Neutrophil (primary cell): Measurements from ENCODE around the gene ELOA.

Experiments
- H3K27ac ChIP-seq: fragments of 200-600 bp; sonication (generic); 2 replicates; pipeline ENCODE4 v1.5.1; 2016; ENCODE audit warnings: mild to moderate bottlenecking, moderate library complexity
- H3K27me3 ChIP-seq: fragments of 200-600 bp; sonication (generic); 2 replicates; pipeline ENCODE4 v1.6.0; 2016; ENCODE audit warnings: mild to moderate bottlenecking
- H3K36me3 ChIP-seq: fragments of 200-600 bp; sonication (generic); 2 replicates; pipeline ENCODE4 v1.5.1; 2017
- H3K4me1 ChIP-seq, 2 experiments: fragments of 200-600 bp in 1 of 2; sonication (generic) in 1 of 2; 1 replicate in 1 of 2; 2 replicates in 1 of 2; pipeline versions ENCODE4 v1.5.1 to v1.6.1; 2013 to 2016; ENCODE audit warnings: low read depth in 1 of 2, low read length in 1 of 2, mild to moderate bottlenecking in 1 of 2, moderate library complexity in 1 of 2; ENCODE audit not compliant: control insufficient read depth in 1 of 2, insufficient read depth in 1 of 2
- H3K4me3 ChIP-seq, 2 experiments: fragments of 200-600 bp in 1 of 2; sonication (generic) in 1 of 2; 1 replicate in 1 of 2; 2 replicates in 1 of 2; pipeline ENCODE4 v1.5.1; 2013 to 2016; ENCODE audit warnings: low read depth in 1 of 2, low read length in 1 of 2, mild to moderate bottlenecking in 1 of 2, moderate library complexity in 1 of 2
- H3K9me3 ChIP-seq: fragments of 200-600 bp; sonication (generic); 2 replicates; pipeline ENCODE4 v1.5.1; 2016
- CTCF ChIP-seq: fragments of 200-600 bp; sonication (generic); IDR thresholded peaks from 2 replicates; pipeline ENCODE4 v1.5.1; 2016; ENCODE audit warnings: antibody characterized with exemption

The ELOA gene

DNA sequence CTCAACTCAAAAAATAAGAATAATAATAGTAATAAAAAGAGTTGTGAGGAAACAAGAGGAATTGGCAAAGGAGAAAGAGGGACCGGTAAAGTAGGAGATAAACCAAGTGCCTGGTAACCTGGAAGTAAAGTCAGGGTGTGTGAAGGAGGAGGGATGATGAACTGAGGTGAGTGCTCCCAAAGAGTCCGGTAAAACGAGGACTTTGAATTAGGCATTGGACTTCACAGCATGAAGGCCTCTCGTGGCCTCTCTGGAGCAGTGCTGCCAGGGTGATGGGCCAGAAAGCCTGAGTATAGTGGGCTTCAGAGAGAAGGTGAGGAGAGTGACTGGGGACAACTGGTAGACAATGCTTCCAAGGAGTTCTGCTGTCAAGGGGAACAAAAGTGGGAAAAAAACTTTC, 34.0 kb upstream of the ELOA start:
- TF ChIP-seq CTCF = no peak
- Histone ChIP-seq H3K27ac (no peak overlapping the region), H3K9me3 (no peaks in the 10 kb centered on the region), H3K4me3 (no peak overlapping the region), H3K27me3 (no peaks in the 10 kb centered on the region), H3K36me3 (peaks cover 21% of the 10 kb centered on the region), H3K4me1 (no peaks in the 10 kb centered on the region)

GRCh38 chr1:23718482-23718881, 24.8 kb upstream of the ELOA start:
- Histone ChIP-seq H3K27ac (no peak overlapping the region), H3K36me3 (no peaks in the 10 kb centered on the region), H3K4me1 (no peaks in the 10 kb centered on the region), H3K4me3 (no peak overlapping the region), H3K27me3 (no peaks in the 10 kb centered on the region), H3K9me3 (no peaks in the 10 kb centered on the region)
- no peak for TF ChIP-seq CTCF

- Histone ChIP-seq H3K9me3 (no peaks in the 10 kb centered on the region), H3K36me3 (no peaks in the 10 kb centered on the region), H3K27ac (no peak overlapping the region), H3K4me3 (no peak overlapping the region), H3K4me1 (no peaks in the 10 kb centered on the region), H3K27me3 (no peaks in the 10 kb centered on the region)
- no peak for TF ChIP-seq CTCF
Observed at GRCh38 chr1:23719162-23719820, 24.0 kb upstream of the ELOA start.

DNA sequence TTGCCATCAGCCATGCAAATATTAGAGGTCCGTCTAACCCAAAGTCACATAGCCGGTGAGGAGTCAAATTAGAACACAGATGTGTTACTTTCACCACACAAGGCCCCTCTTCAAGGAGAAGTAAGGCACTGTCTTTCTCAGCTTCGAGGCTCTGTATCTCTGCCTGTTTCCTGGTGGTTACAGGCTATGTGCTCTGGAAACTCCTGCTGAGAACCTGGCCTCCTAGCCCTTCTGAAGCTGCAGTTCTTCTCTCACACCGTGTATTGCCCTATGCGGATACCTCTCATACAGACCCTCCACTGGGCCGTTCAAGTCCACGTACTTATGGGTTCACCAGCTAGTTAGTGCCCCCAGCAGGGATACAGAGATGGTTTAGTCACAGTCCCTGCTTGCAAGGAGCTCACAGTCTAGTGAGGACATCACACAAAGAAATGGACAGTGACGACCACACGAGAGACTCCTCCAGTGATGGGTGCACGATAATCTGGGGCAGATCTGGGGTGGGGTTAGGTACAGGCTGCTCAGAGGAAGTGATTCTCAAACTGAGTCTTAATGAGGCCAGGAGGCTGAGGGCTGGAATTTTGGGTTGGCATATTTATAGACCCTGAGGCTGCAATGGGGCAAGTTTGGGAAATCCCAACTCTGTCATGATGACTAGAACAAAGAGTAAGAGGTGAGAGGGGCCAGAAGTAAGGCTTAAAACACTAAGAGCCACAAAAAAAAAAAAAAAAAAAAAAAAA, 22.8 kb upstream of the ELOA start:
- Histone ChIP-seq H3K4me3 (no peak overlapping the region), H3K27me3 (no peaks in the 10 kb centered on the region), H3K9me3 (no peaks in the 10 kb centered on the region), H3K27ac (no peak overlapping the region), H3K36me3 (no peaks in the 10 kb centered on the region), H3K4me1 (no peaks in the 10 kb centered on the region)
- TF ChIP-seq CTCF = no peak

DNA sequence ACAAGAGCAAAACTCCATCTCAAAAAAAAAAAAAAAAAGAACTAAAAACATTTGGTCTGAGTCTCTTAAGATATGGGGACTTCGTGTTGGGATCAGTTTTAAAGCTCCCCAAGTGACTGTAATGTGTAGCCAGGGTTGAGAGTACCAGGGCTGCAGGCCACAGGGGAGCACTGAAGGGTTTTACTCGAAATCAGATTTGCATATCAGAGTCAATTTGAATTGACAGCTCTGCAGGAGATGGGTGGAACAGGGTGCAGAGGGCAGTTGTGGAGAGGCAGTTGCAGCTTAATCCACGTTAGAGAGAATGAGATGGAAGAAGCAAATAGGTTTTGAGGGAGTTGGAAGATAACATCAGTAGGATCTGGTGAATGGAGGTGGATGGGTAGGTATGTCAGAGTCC, 20.6 kb upstream of the ELOA start:
- Histone ChIP-seq H3K9me3 (no peaks in the 10 kb centered on the region), H3K4me3 (no peak overlapping the region), H3K27ac (no peak overlapping the region), H3K27me3 (no peaks in the 10 kb centered on the region), H3K36me3 (no peaks in the 10 kb centered on the region), H3K4me1 (peaks cover 8% of the 10 kb centered on the region in 2 experiments)
- TF ChIP-seq CTCF = no peak
